ENCODE results near the gene ADGRL3.
"Not testable (repeated sequence)": the region's sequence is repeated elsewhere in the genome, so short reads cannot be mapped to it uniquely, and the experiment has no call there.

The ADGRL3 gene

GRCh38 chr4:61638591-61638990 lies 438.5 kb downstream of the ADGRL3 start:
- H3K4me1 Mint-ChIP-seq: no peaks in the 10 kb centered on the region
- H3K9me3 Mint-ChIP-seq: peaks cover 4% of the 10 kb centered on the region
- ATAC-seq (ENCODE audit: low read depth) (no peak), DNase-seq (ENCODE audit: low spot score in 2 of 2) (no peak)
- no peak overlapping the region for H3K27ac Mint-ChIP-seq
- H3K4me3 Mint-ChIP-seq: no peak overlapping the region
- no peaks in the 10 kb centered on the region for H3K27me3 Mint-ChIP-seq
- H3K36me3 Mint-ChIP-seq: no peaks in the 10 kb centered on the region

- not testable (repeated sequence) for H3K4me3 Mint-ChIP-seq; DNase-seq (ENCODE audit: low spot score in 2 of 2); H3K27ac Mint-ChIP-seq; ATAC-seq (ENCODE audit: low read depth); H3K36me3 Mint-ChIP-seq; H3K9me3 Mint-ChIP-seq; H3K4me1 Mint-ChIP-seq; H3K27me3 Mint-ChIP-seq
These were observed 446.7 kb downstream of the ADGRL3 start for GRCh38 chr4:61646746-61647350.

DNA sequence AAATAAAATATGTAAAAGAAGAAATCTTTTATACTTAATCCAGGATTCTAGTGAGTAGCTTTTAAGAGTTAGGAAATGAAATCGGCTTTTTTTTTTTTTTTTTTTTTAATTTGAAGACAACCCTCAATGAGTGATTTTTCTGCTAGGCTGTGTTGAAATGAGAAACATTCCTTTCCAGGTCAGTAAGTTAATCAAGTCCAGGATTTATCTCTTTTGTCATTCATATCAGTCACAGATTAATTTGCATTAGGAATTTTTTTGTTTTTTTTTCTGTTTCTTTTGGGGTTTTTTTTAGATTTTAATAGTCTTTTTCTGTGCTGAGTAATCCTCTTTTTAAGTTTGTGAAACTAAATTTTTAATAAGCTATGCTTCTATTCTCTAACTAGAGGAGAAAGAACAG lies 448.1 kb downstream of the ADGRL3 start:
- no peak overlapping the region for H3K4me3 Mint-ChIP-seq
- ATAC-seq (ENCODE audit: low read depth) (no peak), DNase-seq (ENCODE audit: low spot score in 2 of 2) (no peak)
- H3K36me3 Mint-ChIP-seq: no peaks in the 10 kb centered on the region
- H3K4me1 Mint-ChIP-seq: no peaks in the 10 kb centered on the region
- no peak overlapping the region for H3K27ac Mint-ChIP-seq
- H3K27me3 Mint-ChIP-seq: no peaks in the 10 kb centered on the region
- peaks cover 6% of the 10 kb centered on the region for H3K9me3 Mint-ChIP-seq

DNA sequence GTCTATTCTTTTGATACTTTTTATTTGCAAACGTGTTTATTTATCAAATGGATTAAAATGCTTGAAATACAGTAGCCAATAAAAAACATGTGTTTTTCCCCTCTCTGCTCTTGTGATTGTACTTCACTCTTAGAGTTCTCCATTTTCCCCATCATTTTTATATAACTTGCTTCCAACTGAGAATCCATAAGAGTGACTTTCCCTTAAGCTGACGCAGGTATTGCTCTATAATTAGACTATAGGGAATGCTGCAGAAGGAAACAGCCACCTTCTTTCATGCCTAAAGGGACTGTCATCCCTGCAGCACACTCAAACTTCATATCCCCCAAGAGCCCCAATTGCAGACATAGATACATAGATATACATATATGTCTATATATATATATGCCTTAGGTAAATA lies 456.9 kb downstream of the ADGRL3 start:
- Mint-ChIP-seq H3K36me3 (no peaks in the 10 kb centered on the region), H3K27ac (no peak overlapping the region), H3K9me3 (no peaks in the 10 kb centered on the region), H3K4me1 (no peaks in the 10 kb centered on the region), H3K27me3 (no peaks in the 10 kb centered on the region), H3K4me3 (no peak overlapping the region)
- ATAC-seq (ENCODE audit: low read depth) (no peak), DNase-seq (ENCODE audit: low spot score in 2 of 2) (no peak)

- H3K9me3 Mint-ChIP-seq: no peaks in the 10 kb centered on the region
- no peak for ATAC-seq (ENCODE audit: low read depth)
- H3K36me3 Mint-ChIP-seq: no peaks in the 10 kb centered on the region
- no peak for DNase-seq (ENCODE audit: low spot score in 2 of 2)
- no peaks in the 10 kb centered on the region for H3K4me1 Mint-ChIP-seq
- no peaks in the 10 kb centered on the region for H3K27me3 Mint-ChIP-seq
- no peak overlapping the region for H3K27ac Mint-ChIP-seq
- H3K4me3 Mint-ChIP-seq: no peak overlapping the region
These were observed 461.8 kb downstream of the ADGRL3 start for GRCh38 chr4:61661960-61662359.

GRCh38 chr4:61662362-61662761 lies 462.2 kb downstream of the ADGRL3 start:
- Mint-ChIP-seq H3K4me3 (no peak overlapping the region), H3K9me3 (no peaks in the 10 kb centered on the region), H3K27ac (no peak overlapping the region), H3K4me1 (no peaks in the 10 kb centered on the region), H3K36me3 (no peaks in the 10 kb centered on the region), H3K27me3 (no peaks in the 10 kb centered on the region)
- no peak for ATAC-seq (ENCODE audit: low read depth)
- no peak for DNase-seq (ENCODE audit: low spot score in 2 of 2)

DNA sequence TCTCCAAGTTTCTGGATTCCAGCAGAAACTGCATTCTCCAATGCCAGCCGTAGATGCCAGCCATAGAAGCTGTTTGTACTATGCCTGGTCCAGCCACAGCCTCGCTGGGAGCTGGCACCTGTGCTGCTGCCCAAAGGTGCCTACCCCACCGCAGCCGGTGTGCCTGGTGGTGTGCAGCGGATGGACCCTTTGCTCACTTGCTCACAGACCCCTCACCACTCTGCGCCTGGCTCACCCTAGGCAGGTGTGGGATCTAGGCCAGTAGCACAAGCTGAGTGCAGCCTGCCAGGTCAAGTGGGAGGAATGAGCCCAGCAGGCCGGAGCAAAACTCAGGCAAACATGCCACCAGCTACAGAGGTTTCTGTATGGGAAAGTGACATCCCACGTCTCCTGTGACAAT lies 463.2 kb downstream of the ADGRL3 start:
- no peaks in the 10 kb centered on the region for H3K36me3 Mint-ChIP-seq
- ATAC-seq (ENCODE audit: low read depth): no peak
- no peaks in the 10 kb centered on the region for H3K27me3 Mint-ChIP-seq

DNA sequence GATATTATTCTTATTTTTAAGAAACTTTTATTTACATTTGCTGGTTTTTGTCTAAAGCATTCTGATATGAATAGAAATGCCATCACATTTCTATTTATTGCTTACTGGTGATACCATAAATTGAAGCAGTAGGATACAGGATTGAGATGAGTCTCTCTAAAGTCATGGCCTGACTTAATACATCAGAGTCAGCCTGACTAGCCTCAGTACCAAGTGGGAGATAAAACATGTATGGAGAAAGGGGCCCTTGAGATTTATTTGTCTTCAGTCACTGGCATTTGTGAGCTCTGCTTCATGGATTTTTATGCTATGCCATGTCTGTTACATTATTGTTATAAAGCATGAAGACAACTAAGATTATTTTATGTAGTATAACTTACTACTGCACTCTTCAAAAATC lies 465.5 kb downstream of the ADGRL3 start:
- ATAC-seq (ENCODE audit: low read depth): no peak
- Mint-ChIP-seq H3K4me1 (no peaks in the 10 kb centered on the region), H3K4me3 (no peak overlapping the region), H3K27me3 (no peaks in the 10 kb centered on the region), H3K36me3 (no peaks in the 10 kb centered on the region), H3K27ac (no peak overlapping the region), H3K9me3 (no peaks in the 10 kb centered on the region)
- no peak for DNase-seq (ENCODE audit: low spot score in 2 of 2)

More for the DNA sequence above, 463.2 kb downstream of the ADGRL3 start:
- DNase-seq (ENCODE audit: low spot score in 2 of 2): no peak
- no peaks in the 10 kb centered on the region for H3K4me1 Mint-ChIP-seq
- H3K4me3 Mint-ChIP-seq: no peak overlapping the region
- H3K27ac Mint-ChIP-seq: no peak overlapping the region
- H3K9me3 Mint-ChIP-seq: no peaks in the 10 kb centered on the region

GRCh38 chr4:61666244-61666643 lies 466.1 kb downstream of the ADGRL3 start:
- DNase-seq (ENCODE audit: low spot score in 2 of 2) (no peak), ATAC-seq (ENCODE audit: low read depth) (no peak)
- H3K4me3 Mint-ChIP-seq: no peak overlapping the region
- H3K27ac Mint-ChIP-seq: no peak overlapping the region
- H3K27me3 Mint-ChIP-seq: no peaks in the 10 kb centered on the region
- H3K4me1 Mint-ChIP-seq: no peaks in the 10 kb centered on the region
- H3K36me3 Mint-ChIP-seq: no peaks in the 10 kb centered on the region
- no peaks in the 10 kb centered on the region for H3K9me3 Mint-ChIP-seq

GRCh38 chr4:61671599-61671998 lies 471.5 kb downstream of the ADGRL3 start:
- no peak overlapping the region for H3K27ac Mint-ChIP-seq
- peaks cover 4% of the 10 kb centered on the region for H3K9me3 Mint-ChIP-seq
- no peaks in the 10 kb centered on the region for H3K4me1 Mint-ChIP-seq
- no peaks in the 10 kb centered on the region for H3K27me3 Mint-ChIP-seq
- H3K36me3 Mint-ChIP-seq: no peaks in the 10 kb centered on the region
- no peak overlapping the region for H3K4me3 Mint-ChIP-seq
- no peak for DNase-seq (ENCODE audit: low spot score in 2 of 2)
- no peak for ATAC-seq (ENCODE audit: low read depth)

DNA sequence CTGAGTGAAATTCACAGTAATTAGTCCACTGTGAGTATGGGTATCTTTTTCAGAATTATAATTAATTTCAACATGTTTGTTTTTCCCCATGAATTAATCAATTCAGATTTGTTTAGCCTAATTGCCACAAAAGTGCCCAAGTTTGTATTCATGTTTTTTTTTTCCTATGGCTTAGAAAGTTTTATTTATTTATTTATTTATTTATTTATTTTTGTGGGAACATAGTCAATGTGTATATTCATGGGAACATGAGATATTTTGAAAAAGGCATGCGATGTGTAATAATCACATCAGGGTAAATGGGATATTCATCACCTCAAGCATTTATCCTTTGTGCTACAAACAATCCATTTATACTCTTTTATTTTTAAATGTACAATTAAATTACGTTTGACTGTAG lies 475.3 kb downstream of the ADGRL3 start:
- ATAC-seq (ENCODE audit: low read depth): no peak

GRCh38 chr4:61678297-61678696 lies 478.2 kb downstream of the ADGRL3 start:
- no peak for ATAC-seq (ENCODE audit: low read depth)
- no peak overlapping the region for H3K27ac Mint-ChIP-seq
- H3K4me1 Mint-ChIP-seq: no peaks in the 10 kb centered on the region
- no peak for DNase-seq (ENCODE audit: low spot score in 2 of 2)
- no peak overlapping the region for H3K4me3 Mint-ChIP-seq
- H3K36me3 Mint-ChIP-seq: no peaks in the 10 kb centered on the region
- H3K27me3 Mint-ChIP-seq: no peaks in the 10 kb centered on the region
- H3K9me3 Mint-ChIP-seq: no peaks in the 10 kb centered on the region

More for the DNA sequence above, 475.3 kb downstream of the ADGRL3 start:
- DNase-seq (ENCODE audit: low spot score in 2 of 2): no peak
- Mint-ChIP-seq H3K27ac (no peak overlapping the region), H3K4me1 (no peaks in the 10 kb centered on the region), H3K36me3 (no peaks in the 10 kb centered on the region), H3K27me3 (no peaks in the 10 kb centered on the region), H3K4me3 (no peak overlapping the region), H3K9me3 (peaks cover 4% of the 10 kb centered on the region)

DNA sequence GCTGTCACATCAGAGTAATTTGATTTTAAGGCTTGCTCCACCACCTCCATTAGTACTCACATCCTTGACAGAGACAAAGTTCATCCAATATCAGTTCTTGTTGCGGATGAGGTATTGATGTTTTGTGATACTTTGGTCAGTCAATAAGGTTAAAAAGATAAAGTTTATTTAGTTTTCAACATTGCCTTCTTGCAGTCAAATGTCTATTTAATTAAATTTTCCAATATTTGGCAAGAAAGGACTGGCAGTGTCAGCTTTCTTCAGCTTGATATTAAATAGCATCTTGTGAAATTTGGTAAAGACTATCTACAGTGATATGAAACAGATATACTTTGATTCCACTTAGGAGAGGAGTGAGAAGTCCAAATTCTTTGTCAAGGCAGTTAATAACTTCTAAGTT lies 493.4 kb downstream of the ADGRL3 start:
- Mint-ChIP-seq H3K27ac (no peak overlapping the region), H3K9me3 (peaks cover 2% of the 10 kb centered on the region), H3K27me3 (no peaks in the 10 kb centered on the region), H3K36me3 (no peaks in the 10 kb centered on the region), H3K4me3 (no peak overlapping the region), H3K4me1 (no peaks in the 10 kb centered on the region)
- ATAC-seq (ENCODE audit: low read depth) (no peak), DNase-seq (ENCODE audit: low spot score in 2 of 2) (no peak)

DNA sequence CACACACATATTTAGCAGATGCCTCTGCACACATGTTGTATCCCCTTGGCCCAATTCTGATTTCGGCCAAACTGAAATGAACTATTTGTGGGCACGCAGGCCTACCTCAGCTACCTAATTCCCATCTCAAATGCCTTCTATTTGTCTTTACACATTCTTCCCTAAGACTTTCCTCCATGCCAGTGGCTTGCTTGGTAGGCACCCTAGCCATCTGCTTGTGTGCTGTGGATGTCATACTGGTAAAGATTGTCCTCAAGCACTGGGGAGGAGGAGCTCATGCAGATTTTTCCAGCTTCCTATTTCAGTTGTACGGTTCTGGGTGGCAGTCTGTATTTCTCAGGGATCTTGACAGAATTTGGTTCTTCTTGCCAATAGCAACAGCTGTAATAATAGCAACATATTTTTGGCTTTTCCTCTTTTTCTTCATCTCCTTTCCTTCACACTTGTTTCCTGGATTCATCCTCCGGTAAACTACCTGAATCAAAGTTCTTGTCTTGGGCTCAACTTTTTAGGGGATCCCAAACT lies 514.3 kb downstream of the ADGRL3 start:
- Mint-ChIP-seq H3K27me3 (no peaks in the 10 kb centered on the region), H3K9me3 (no peaks in the 10 kb centered on the region), H3K27ac (no peak overlapping the region), H3K36me3 (no peaks in the 10 kb centered on the region), H3K4me3 (no peak overlapping the region), H3K4me1 (no peaks in the 10 kb centered on the region)
- DNase-seq (ENCODE audit: low spot score in 2 of 2): no peak
- no peak for ATAC-seq (ENCODE audit: low read depth)

DNA sequence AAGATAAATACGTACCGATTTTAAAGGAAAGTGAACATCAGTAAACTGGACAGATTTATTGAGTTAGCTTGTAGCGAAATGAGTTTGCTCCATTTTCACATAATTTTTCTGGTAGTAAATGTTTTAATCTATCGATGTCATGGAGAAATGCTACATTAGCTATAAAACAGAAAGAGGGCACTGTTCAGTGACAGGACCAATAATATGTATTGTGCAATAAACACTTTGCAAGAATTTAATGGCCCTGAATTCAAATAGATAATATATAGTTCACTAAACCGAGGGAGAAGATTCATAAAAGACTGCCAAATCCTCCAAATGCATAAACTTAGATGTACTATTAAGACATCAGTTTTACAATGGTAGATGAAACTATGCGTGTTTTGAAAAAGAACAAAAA lies 516.3 kb downstream of the ADGRL3 start:
- no peak overlapping the region for H3K4me3 Mint-ChIP-seq
- no peaks in the 10 kb centered on the region for H3K36me3 Mint-ChIP-seq
- no peaks in the 10 kb centered on the region for H3K4me1 Mint-ChIP-seq
- H3K27ac Mint-ChIP-seq: no peak overlapping the region
- peaks cover 1% of the 10 kb centered on the region for H3K9me3 Mint-ChIP-seq
- no peaks in the 10 kb centered on the region for H3K27me3 Mint-ChIP-seq
- DNase-seq (ENCODE audit: low spot score in 2 of 2): no peak
- ATAC-seq (ENCODE audit: low read depth): no peak
